ENCODE results near the gene TMEM123.

- TF ChIP-seq CTCF (IDR thresholded peaks at IDR 0.05) (no peak), EZH2 (IDR thresholded peaks at IDR 0.05; ENCODE audit: borderline replicate concordance, insufficient read depth, low read depth, low read length, poor library complexity, severe bottlenecking) (no peak)
These were observed 24.2 kb upstream of the TMEM123 start for GRCh38 chr11:102476812-102477211.

All from B cell (primary cell).